ENCODE results near the gene WFDC1.
"Not testable (repeated sequence)": the region's sequence is repeated elsewhere in the genome, so short reads cannot be mapped to it uniquely, and the experiment has no call there.

WFDC1 gene

GRCh38 chr16:84330685-84331050 is 36.0 kb downstream of the WFDC1 start:
- no peak for DNase-seq

DNA sequence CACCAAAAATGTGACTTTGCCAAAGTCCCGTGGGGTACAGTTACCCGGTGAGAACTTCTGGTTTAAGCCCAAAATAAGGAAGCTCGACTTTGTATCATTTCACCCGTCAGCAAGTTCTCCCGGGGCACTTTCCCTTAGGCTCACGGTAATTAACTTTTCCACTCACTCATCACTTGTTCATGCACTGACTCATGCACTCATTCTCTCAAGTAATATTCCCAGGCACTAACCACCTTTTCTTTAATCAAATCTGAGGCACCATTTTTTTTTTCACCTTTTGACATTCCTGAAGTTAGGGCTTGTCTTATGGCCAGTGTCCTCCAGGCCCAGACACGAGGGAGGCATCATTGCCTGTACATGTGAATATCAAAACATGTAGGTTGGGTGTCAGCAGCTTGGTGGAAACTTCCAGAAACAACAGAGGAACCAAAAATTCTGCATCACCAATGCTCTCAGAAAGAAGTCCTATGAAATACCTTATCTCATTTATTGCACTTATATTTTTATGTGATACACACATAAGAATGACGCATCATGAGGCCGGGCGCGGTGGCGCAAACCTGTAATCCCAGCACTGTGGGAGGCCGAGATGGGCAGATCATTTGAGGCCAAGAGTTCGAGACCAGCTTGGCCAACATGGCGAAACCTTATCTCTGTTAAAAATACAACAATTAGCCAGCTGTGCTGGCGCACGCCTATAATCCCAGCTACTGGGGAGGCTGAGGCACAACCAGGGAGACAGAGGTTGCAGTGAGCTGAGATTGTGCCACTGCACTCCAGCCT is 37.5 kb downstream of the WFDC1 start:
- DNase-seq: no peak

DNA sequence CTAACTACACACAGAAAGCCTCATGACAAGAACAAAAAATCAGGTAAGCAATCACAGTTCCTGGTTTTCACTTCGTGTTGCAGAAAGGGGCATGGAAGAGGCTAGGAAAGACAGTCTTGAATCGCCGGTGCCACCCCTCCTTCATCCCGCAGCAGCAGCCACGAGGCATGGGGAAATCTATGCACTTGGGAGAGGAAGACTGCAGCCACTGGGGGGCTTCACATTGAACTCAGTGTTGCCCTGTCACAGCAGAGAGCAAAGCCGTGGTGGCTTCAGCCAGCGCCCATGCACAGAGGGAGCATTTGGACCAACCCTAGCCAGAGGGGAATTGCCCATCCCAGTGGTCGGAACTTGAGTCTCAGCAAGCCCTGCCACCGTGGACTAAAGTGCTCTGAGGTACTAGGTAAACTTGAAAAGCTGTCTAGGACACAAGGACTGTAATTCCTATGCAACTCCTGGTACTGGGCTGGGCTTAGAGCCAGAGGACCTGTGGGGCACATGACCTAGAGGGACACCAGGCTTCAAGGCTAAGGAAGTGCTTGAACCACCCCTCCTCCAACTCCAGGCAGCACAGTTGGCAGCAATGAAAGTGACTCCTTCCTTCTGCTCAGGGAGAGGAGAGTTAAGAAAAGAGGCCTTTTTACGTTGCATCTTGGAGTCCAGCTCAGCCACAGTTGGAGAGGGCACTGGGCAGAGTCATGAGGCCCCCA is 38.5 kb downstream of the WFDC1 start:
- no peak for DNase-seq

DNA sequence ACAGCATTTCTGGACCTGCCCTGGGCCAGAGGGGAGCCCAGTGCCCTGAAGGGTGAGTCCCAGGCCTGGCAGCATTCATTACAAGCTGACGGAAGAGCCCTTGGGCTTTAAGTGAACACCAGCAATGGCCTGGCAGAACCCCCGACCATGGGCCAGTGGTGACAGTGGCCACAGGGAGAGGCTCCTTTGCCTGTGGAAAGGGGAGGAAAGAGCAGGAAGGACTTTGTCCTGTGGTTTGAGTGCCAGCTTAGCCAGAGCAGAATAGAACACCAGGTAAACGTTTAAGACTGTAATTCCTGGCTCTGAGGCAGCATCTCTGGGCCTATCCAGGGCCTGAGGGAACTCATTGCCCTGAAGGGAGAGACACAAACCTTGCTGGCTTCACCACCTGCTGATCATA is 39.4 kb downstream of the WFDC1 start:
- DNase-seq: no peak

GRCh38 chr16:84334482-84334881 is 39.8 kb downstream of the WFDC1 start:
- DNase-seq: no peak

- DNase-seq: not testable (repeated sequence)
Measured at GRCh38 chr16:84337236-84337635, 42.6 kb downstream of the WFDC1 start.

- no peak for DNase-seq
Measured at GRCh38 chr16:84339311-84339710, 44.6 kb downstream of the WFDC1 start.

DNA sequence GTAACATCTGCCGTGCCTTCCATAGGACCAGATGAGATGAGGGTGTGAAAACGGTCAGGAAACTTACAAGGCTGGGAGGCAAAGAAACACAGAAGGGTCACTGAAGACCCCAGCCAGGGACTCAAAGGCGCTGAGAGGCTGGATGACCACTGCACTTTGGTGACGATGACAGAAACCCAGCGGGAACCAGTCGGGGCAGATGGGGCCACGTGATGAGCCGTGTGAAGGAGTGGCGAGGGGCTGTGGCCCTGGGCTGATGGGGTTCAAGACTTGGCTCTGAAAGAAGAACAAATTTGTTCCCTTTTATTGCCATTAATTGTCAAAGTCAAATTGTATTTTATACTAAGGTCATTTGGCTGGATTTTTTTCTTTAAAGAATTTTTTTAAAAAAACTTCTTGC is 45.1 kb downstream of the WFDC1 start:
- DNase-seq: no peak

DNA sequence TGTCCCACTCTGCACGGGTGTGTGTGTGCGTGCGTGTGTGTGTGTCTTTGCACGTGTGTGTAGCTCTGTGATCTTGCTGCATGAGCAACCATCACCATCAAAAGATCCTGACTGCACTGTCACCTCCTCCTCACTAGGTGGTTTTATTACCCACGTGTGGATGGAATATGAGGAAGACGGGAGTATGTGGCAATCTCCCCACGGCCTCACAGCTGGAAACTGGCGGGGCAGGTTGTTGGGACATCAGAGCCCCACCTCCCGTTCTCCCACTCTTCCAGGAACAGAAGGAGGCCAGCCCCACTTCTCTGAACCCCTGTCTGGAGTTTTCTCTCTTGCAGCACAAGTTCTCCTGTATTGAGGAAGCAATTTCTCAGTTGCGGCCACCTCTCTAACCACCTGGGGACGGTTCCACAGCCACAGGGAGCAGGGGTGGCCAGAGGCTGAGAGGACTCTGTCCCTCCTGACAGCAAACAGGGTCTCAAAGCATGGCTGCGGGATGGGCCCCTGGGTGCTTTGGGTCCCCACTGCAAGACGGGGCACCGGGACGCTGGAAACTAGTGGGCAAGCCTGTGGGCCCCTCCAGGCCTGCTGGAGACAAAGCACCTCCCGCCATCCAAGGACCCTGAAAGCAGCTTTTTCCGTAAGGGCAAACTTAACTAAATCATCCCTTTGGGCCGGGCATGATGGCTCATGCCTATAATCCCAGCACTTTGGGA is 45.8 kb downstream of the WFDC1 start:
- DNase-seq: no peak

- DNase-seq: no peak
Measured at GRCh38 chr16:84341528-84342295, 47.0 kb downstream of the WFDC1 start.

DNA sequence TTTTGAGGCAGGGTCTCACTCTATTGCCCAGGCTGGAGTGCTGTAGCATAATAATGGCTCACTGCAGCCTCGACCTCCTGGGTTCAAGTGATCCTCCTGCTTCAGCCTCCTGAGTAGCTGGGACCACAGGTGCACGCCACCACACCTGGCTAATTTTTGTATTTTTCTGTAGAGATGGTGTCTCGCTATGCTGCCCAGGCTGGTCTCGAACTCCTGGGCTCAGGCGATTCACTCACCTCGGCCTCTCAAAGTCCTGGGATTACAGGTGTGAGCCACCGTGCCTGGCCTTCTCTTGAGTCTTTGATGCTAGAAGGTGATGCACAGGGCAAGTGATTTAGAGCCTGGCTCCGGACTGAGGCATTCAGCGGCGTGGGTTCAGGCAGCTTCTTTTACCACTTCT is 49.1 kb downstream of the WFDC1 start:
- DNase-seq: not testable (repeated sequence)

GRCh38 chr16:84344781-84345180 is 50.1 kb downstream of the WFDC1 start:
- DNase-seq: no peak

DNA sequence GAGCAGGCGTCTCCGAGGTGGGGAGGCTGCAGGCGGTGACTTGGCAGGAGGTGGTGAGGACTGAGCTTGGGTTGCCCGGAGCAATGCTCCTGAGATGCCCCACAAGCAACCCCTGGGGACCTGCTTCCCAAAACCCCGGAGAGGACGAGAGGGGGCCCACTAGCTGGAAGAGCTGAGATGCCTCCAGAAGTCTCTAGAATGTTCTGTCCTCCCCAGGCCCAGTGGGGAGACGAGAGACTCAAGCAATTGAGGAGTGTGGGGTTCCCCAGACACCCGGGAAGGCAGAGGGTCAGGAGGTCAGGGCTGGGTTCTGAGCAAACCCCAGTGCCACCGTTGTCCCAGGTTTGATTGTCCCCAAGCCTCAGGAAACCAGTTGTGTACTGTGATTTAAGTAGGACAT is 52.5 kb downstream of the WFDC1 start:
- no peak for DNase-seq

DNA sequence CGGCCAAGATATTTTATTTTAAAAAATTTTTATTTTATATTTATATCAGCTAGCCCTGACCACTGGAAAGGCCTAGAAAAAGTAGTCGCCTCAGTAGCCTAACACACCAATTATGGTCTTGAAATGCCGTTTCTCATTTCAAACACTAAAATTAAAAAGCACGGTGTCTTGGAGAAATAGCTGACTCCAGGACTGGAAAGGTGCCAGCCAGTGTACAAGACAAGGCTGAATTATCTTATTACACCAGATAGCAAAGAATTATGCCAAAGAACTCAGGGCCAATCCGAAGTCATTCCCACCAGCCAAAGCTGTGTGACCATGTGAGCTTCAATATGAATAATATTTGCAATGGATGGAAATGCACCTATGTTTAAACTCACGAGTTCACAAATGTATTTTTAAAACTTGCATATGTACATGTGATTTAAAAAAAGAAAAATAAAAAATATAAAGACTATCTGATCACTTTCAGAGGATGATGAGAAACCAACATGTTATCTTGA is 53.8 kb downstream of the WFDC1 start:
- DNase-seq: no peak

GRCh38 chr16:84349862-84350684 is 55.4 kb downstream of the WFDC1 start:
- no peak for DNase-seq

GRCh38 chr16:84350685-84351400 is 56.2 kb downstream of the WFDC1 start:
- DNase-seq: no peak

DNA sequence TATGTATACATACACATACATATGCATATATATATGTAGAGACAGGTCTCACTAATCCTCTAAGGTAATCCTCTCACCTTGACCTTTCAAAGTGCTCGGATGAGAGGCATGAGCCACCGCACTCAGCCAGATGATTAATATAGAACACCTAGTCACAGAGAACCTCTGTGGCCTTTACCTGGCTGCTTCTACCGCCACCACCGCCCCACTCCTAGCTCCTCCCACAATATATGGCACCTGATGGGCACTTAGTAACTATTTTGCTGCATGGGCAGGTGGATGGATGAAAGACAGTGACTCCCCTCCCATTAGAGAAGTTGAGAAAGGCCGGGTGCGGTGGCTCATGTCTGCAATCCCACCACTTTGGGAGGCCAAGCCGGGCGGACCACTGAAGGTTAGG is 57.0 kb downstream of the WFDC1 start:
- no peak for DNase-seq

DNA sequence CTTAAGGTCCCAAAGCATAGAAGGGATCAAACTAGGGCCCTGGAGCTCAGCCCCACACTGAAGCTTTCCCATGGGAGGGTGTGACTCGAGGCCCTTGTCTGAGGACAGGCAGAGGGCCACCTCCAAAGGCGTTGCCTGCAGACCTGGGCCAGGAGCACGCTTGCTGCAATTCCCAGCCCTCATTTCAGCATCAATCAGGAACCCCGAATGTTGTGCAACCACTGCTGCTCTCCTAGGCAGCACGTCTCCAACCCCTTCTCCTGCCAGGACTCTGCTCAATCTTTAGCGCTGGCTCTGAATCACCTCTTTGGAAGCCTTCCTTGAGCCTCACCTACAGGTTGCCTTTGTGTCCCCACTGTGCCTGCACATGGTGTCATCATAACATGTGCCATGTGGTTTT is 59.6 kb downstream of the WFDC1 start:
- DNase-seq: no peak

- DNase-seq: no peak
Measured at GRCh38 chr16:84355149-84355548, 60.5 kb downstream of the WFDC1 start.

- no peak for DNase-seq
Measured at GRCh38 chr16:84356176-84356575, 61.5 kb downstream of the WFDC1 start.

GRCh38 chr16:84356591-84357116 is 62.0 kb downstream of the WFDC1 start:
- no peak for DNase-seq
